GM12878 (cell line): Measurements from ENCODE around the gene ADAMTS13. TPM values are rescaled to one million over a fixed set of nuclear protein-coding genes. Genes with fewer than 3 reads are reported as not detected.

ENCODE experiments used
- ATAC-seq: fragments of 200-7000 bp; cut with Tn5 transposase; 3 replicates; pipeline ENCODE4 v1.9.1; 2020; ENCODE audit warnings: mild to moderate bottlenecking, moderate library complexity
- BruUV-seq: library from RNA; stranded (reverse); fragments of 400-500 nt; replicated peaks from 2 replicates; lab custom pipeline; 2021; lab: Mats Ljungman, UMichigan
- CTCF ChIA-PET: fragments of 300-600 bp; sonication (Branson Sonifier 250); formaldehyde crosslinking; extraction: SDS; loops from one replicate; lab custom pipeline; 2021; ENCODE audit warnings: inconsistent platforms; lab: Yijun Ruan, JAX
- POLR2A ChIA-PET: fragments of 350-600 bp; formaldehyde crosslinking; extraction: SDS; loops from one replicate; lab custom pipeline; 2021; ENCODE audit warnings: inconsistent platforms; lab: Charles Lee
- RAD21 ChIA-PET: fragments of 300-600 bp; sonication (Branson Sonifier 250); formaldehyde crosslinking; loops from one replicate; lab custom pipeline; 2023; ENCODE audit warnings: antibody characterized with exemption; ENCODE audit not compliant: unreplicated experiment; lab: Charles Lee
- SMC1A ChIA-PET: fragments of 300-600 bp; sonication (Branson Sonifier 250); formaldehyde crosslinking; loops from one replicate; lab custom pipeline; 2023; ENCODE audit not compliant: unreplicated experiment, uncharacterized antibody; lab: Charles Lee
- DNase-seq: peaks from one replicate; pipeline ENCODE4 v3.0.0-alpha.2; 2011; ENCODE audit warnings: low read depth, low spot score
- FAIRE-seq: peaks from 3 replicates; lab custom pipeline; 2011; peaks lifted over from hg19 to GRCh38; lab: Jason Lieb, UNC
- H2AFZ ChIP-seq: 2 replicates; pipeline ENCODE4 v1.6.0; 2011; ENCODE audit warnings: low read depth, low read length, control low read depth; ENCODE audit not compliant: control insufficient read depth
- H3K27ac ChIP-seq: 2 replicates; pipeline ENCODE4 v1.5.1; 2011; ENCODE audit warnings: control low read depth; ENCODE audit not compliant: control insufficient read depth, insufficient read depth
- H3K27me3 ChIP-seq, 2 experiments: replicated peaks in 1 of 2; 2 replicates each; pipeline versions ENCODE4 v1.6.0 to v1.6.1; 2011; ENCODE audit warnings: low read length in 1 of 2; ENCODE audit not compliant: control insufficient read depth in 2 of 2, insufficient read depth in 2 of 2
- H3K36me3 ChIP-seq, 2 experiments: 2 replicates each; pipeline ENCODE4 v1.5.1; 2011; ENCODE audit warnings: low read length in 1 of 2; ENCODE audit not compliant: control insufficient read depth in 2 of 2, insufficient read depth in 2 of 2
- H3K4me1 ChIP-seq: 2 replicates; pipeline ENCODE4 v1.6.1; 2011; ENCODE audit warnings: mild to moderate bottlenecking, low read length, moderate library complexity, mixed read lengths; ENCODE audit not compliant: control insufficient read depth, insufficient read depth
- H3K4me2 ChIP-seq: 2 replicates; pipeline ENCODE4 v1.6.0; 2011; ENCODE audit warnings: control low read depth; ENCODE audit not compliant: control insufficient read depth, insufficient read depth
- H3K4me3 ChIP-seq: fragments of 200-600 bp; sonication (generic); 2 replicates; pipeline ENCODE4 v1.5.1; 2016
- H3K79me2 ChIP-seq: 2 replicates; pipeline ENCODE4 v1.6.0; 2011; ENCODE audit warnings: low read length; ENCODE audit not compliant: control insufficient read depth, insufficient read depth
- H3K9ac ChIP-seq: 2 replicates; pipeline ENCODE4 v1.8.0; 2011; ENCODE audit warnings: low read length, control low read depth, mixed read lengths; ENCODE audit not compliant: control insufficient read depth, insufficient read depth
- H3K9me3 ChIP-seq: replicated peaks from 3 replicates; pipeline ENCODE4 v1.5.1; 2011; ENCODE audit warnings: mild to moderate bottlenecking, low read length; ENCODE audit not compliant: control insufficient read depth, insufficient read depth
- H4K20me1 ChIP-seq: 2 replicates; pipeline ENCODE4 v1.6.0; 2011; ENCODE audit not compliant: control insufficient read depth, insufficient read depth
- BCL3 ChIP-seq: IDR thresholded peaks from 2 replicates; pipeline ENCODE4 v1.6.1; 2011; ENCODE audit warnings: borderline replicate concordance, low read depth, mild to moderate bottlenecking, moderate library complexity, low read length; ENCODE audit not compliant: insufficient read depth, poor library complexity, severe bottlenecking
- CBX5 ChIP-seq: sonication (generic); IDR thresholded peaks from 2 replicates; pipeline ENCODE4 v1.6.1; 2016; ENCODE audit warnings: low read depth, moderate library complexity, mild to moderate bottlenecking, inconsistent platforms
- EZH2 ChIP-seq: IDR thresholded peaks from 2 replicates; pipeline ENCODE4 v1.6.1; 2012; ENCODE audit warnings: low read depth, mild to moderate bottlenecking, control low read depth, inconsistent platforms, low read length, borderline replicate concordance; ENCODE audit not compliant: control insufficient read depth
- KDM1A ChIP-seq: fragments of 200-600 bp; sonication (generic); IDR thresholded peaks from 2 replicates; pipeline ENCODE4 v1.6.1; 2016; ENCODE audit warnings: borderline replicate concordance
- MLLT1 ChIP-seq: fragments of 450-650 bp; IDR thresholded peaks from 2 replicates; pipeline ENCODE4 v1.6.1; 2016; ENCODE audit warnings: mild to moderate bottlenecking
- RELB ChIP-seq: fragments of 450-650 bp; IDR thresholded peaks from 2 replicates; pipeline ENCODE4 v1.6.1; 2017; ENCODE audit warnings: low read depth, mild to moderate bottlenecking, moderate library complexity
- SMARCA5 ChIP-seq: fragments of 450-650 bp; IDR thresholded peaks from 2 replicates; pipeline ENCODE4 v1.6.1; 2017; ENCODE audit warnings: mild to moderate bottlenecking
- SPI1 ChIP-seq: IDR thresholded peaks from 2 replicates; pipeline ENCODE4 v1.6.1; 2011; ENCODE audit warnings: low read depth, mild to moderate bottlenecking, low read length, moderate library complexity, borderline replicate concordance; ENCODE audit not compliant: insufficient read depth
- STAT3 ChIP-seq: IDR thresholded peaks from 2 replicates; pipeline ENCODE4 v1.6.1; 2011; ENCODE audit warnings: low read depth, low read length, improper control_type of control experiment
- ZNF207 ChIP-seq: fragments of 450-650 bp; IDR thresholded peaks from 2 replicates; pipeline ENCODE4 v1.6.1; 2014; ENCODE audit warnings: antibody characterized with exemption, mild to moderate bottlenecking, borderline replicate concordance
- ZNF592 ChIP-seq: fragments of 450-650 bp; IDR thresholded peaks from 2 replicates; pipeline ENCODE4 v1.6.1; 2017; ENCODE audit warnings: mild to moderate bottlenecking, moderate library complexity
- ZZZ3 ChIP-seq: IDR thresholded peaks from 2 replicates; pipeline ENCODE4 v1.6.1; 2011; ENCODE audit warnings: low read depth; ENCODE audit not compliant: control insufficient read depth, insufficient read length
- WGBS: methylation state at CpG from one replicate; pipeline ENCODE4 v1.1.6; 2016; ENCODE audit warnings: low lambda C conversion rate; ENCODE audit not compliant: insufficient replicate concordance, insufficient coverage; ENCODE audit errors: missing lambda C conversion rate; 5-methylcytosine and 5-hydroxymethylcytosine counted together
- in situ Hi-C: fragments of 300-500 bp; cut with MboI; formaldehyde crosslinking; loops from 9 replicates; pipeline ENCODE4 v1.14.3; 2018; ENCODE audit warnings: mixed read lengths
- intact Hi-C: fragments of 100-400 bp; cut with micrococcal nuclease; formaldehyde crosslinking; loops from one replicate; pipeline ENCODE4 v1.14.2; 2022; ENCODE audit not compliant: unreplicated experiment
- polyA plus RNA-seq, 11 experiments: library from polyadenylated mRNA; depleted of rRNA in 4 of 11; unstranded in 6 of 11; stranded (reverse) in 5 of 11; fragments of >200 nt; fragmentation: Nextera tagmentation in 4 of 11; fragmentation: Illumina TruSeq in 1 of 11; extraction: Ambion mirVana in 4 of 11; extraction: Trizol in 1 of 11; gene quantifications; 1 replicate in 1 of 11; 2 replicates in 10 of 11; pipeline versions ENCODE4 v1.2.1 to v1.2.3, GENCODE V29; 2011 to 2016; ENCODE audit warnings: inconsistent platforms in 2 of 11, missing spikeins in 2 of 11, low read depth in 1 of 11
- total RNA-seq, 4 experiments: library from RNA; depleted of rRNA in 3 of 4; stranded (reverse); fragments of >200 nt in 3 of 4; fragmentation: Illumina TruSeq in 1 of 4; extraction: Trizol in 1 of 4; gene quantifications; 2 replicates each; pipeline versions ENCODE4 v1.2.1 to v1.2.3, GENCODE V29; 2013 to 2021

Gene ADAMTS13
- total and polyA plus RNA-seq, 10 of the 15 experiments (the other 5 are each of a cell fraction or from before 2014, with no cell fraction given) = 0.08 to 2.4 (median 0.28) TPM

- ChIA-PET RAD21 (no interaction called here), CTCF (interaction anchor here (0.6 to 7.7 kb wide), 3 partner anchors 46 to 296 kb away, joined by 3 to 61 read pairs (median 4); no protein-coding TSS in a partner anchor), SMC1A (no interaction called here), POLR2A (no interaction called here)
- Histone ChIP-seq H3K4me3 (no peak overlapping the region), H3K79me2 (peaks cover 3% of the 10 kb centered on the region), H4K20me1 (no peaks in the 10 kb centered on the region), H3K9me3 (no peaks in the 10 kb centered on the region; the same call in 2 of the 3 replicates), H2AFZ (no peak overlapping the region), H3K36me3 (no peaks in the 10 kb centered on the region), H3K27ac (no peak overlapping the region), H3K4me1 (peaks cover 3% of the 10 kb centered on the region), H3K9ac (no peak overlapping the region), H3K4me2 (no peak overlapping the region), H3K27me3 (no peaks in the 10 kb centered on the region; a peak in 1 of 4 replicates)
- no peak for FAIRE-seq
- BruUV-seq = no TSS peak
- DNase-seq = no peak
- in situ Hi-C loops = loop anchor here (5.0 kb wide), 1 partner anchor 76 kb away; no protein-coding TSS in a partner anchor
- intact Hi-C loops = loop anchor here (10.0 kb wide), 1 partner anchor 459 kb away; no protein-coding TSS in a partner anchor
- 68% methylated on average over 9 of the region's 9 CpGs for WGBS
- no peak for ATAC-seq
- TF ChIP-seq ZZZ3 (no peak), SPI1 (no peak), BCL3 (no peak), ZNF207 (no peak), SMARCA5 (no peak), RELB (no peak), EZH2 (no peak), ZNF592 (no peak), KDM1A (no peak), STAT3 (no peak), MLLT1 (no peak), CBX5 (no peak)
Observed at GRCh38 chr9:133483611-133484010, 61.4 kb downstream of the ADAMTS13 start.
